GM21529 (cell line): ENCODE results near the gene MYO5B.

Experiments used
- ATAC-seq: cut with Tn5 transposase; IDR thresholded peaks from one replicate; pipeline ENCODE4 v1.9.1; 2021; ENCODE audit not compliant: unreplicated experiment

The MYO5B gene

DNA sequence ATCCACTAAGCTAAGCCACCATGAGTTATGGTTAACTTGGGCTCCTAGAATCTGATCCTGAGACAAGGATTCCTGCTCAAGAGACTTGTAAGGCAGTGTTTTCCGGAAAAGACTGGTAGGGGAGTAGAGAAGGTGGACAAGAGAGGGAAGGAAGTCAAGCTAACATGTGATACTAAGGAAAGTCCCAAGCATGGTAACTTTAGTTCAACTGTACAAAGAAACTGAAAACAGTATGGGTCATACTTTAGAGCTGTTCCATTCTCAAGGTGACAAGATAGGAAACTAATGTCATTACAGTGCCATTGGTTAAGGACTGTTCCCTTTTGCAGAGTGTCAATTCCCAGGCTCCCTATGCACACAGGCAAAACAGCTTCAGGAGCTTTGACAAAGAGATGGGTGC lies 5.8 kb downstream of the MYO5B start:
- ATAC-seq, result peak; percentile 78

DNA sequence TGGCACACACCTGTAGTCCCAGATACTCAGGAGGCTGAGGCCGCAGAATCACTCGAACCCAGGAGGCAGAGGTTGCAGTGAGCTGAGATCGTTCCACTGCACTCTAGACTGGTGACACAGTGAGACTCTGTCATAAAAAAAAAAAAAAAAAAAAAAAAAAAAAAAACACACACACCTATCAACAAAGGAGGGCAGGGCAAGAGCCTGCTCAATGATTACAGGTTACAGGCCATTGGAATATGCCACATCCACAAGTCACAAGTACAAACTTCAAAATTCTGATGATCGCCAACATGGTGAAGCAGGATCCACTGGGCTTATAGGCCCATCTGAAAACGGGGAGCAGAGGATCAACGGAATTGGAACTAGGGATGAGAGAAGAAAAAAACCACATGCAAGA lies 6.3 kb downstream of the MYO5B start:
- no peak for ATAC-seq

DNA sequence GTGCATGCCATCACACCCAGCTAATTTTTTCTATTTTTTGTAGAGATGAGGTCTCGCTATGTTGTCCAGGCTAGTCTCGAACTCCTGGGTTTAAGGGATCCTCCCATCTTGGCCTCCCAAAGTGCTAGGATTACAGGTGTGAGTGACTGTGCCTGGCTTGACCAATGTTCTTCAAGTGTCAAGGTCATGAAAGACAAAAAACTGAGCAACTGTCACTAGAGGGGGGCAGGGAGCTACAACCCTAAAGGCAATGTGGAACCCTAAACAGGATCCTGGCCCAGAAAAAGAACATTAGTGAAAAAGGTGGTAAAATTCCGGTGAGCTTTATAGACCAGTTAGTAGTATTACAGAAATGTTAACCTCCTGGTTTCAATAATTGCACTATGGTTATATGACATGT lies 7.3 kb downstream of the MYO5B start:
- ATAC-seq, result no peak

DNA sequence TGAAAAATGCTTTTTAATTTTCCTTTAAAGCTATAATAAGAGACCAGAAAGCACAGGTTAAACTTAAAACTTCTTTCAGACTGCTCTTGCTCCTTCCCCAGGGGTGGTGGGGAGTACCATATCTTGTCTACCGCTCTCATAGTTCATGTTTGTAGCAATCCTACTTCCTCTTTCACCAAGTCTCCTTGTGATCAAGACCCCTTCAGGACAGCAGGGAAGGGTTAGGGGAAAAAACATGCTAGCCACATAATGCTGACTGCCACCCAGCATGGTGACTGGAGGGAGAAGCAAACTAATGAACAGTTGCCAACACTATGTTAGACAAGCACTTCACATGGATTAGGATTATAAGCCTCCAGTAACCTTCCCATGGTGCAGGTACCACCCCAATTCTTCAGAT lies 8.6 kb downstream of the MYO5B start:
- ATAC-seq, result no peak

- ATAC-seq, result no peak
Measured at GRCh38 chr18:50183556-50183955, 11.4 kb downstream of the MYO5B start.

DNA sequence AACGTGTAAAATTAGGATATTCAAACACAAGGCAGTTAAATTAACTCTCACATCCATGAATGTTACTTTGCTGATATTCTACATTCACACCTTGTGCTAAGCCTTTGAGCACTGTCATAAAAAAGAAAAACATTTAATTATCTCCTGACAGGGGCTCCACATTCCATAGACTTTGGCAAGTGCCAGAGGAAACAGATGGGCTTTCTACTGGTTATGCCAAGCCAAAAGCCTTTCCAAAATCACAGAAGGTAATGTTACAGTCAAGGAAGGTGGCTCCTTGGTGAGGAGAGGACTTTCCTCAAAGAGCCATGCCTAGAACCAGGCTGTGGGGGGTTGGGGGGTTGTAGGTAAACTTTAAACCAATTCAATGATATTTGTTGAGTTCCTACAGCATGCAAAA lies 12.4 kb downstream of the MYO5B start:
- ATAC-seq, result no peak

GRCh38 chr18:50181590-50181989 lies 13.4 kb downstream of the MYO5B start:
- ATAC-seq, result no peak

DNA sequence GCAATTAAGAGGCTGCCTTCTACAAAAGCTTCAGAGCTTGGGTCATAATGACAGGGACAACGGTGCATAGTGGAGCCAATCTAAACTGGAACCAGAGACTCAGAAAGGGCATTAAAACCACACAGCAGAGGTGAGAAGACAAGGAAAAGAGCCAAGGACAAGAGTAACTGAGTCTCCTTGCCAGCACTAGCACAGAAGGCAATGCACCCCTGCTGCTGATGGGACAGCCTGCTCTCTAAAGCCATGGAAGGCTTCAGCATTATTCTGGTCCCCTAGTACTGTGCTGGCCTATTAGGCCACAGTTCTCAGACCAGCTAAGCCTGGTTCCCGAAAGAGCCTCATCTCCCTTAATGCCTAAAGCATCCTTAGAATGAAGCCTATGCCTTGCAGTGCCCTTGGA lies 15.5 kb downstream of the MYO5B start:
- no peak for ATAC-seq

GRCh38 chr18:50177294-50177992 lies 17.5 kb downstream of the MYO5B start:
- no peak for ATAC-seq

- no peak for ATAC-seq
Measured at GRCh38 chr18:50172367-50172766, 22.6 kb downstream of the MYO5B start.

DNA sequence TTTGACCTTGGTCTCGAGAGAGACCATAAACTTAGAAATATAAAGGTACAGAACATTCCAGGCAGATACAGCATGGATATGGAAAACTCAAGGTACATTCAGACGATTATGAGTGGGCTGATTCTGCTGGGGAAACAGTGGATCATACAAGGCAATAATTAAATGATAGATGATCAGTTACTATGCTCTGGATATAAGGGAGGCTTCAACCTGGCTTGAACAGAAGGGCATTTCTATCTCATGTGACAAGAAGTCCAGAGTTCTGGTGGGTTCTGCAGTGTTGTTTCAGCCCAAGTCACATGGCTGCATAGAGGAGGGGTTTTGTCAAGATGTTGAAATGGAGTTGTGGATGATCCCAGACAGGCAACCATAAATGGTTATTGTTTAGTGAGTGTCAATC lies 23.5 kb downstream of the MYO5B start:
- ATAC-seq, result no peak

- ATAC-seq, result no peak
Measured at GRCh38 chr18:50170004-50170403, 24.9 kb downstream of the MYO5B start.

- ATAC-seq, result no peak
Measured at GRCh38 chr18:50169149-50169548, 25.8 kb downstream of the MYO5B start.

GRCh38 chr18:50167966-50168365 lies 27.0 kb downstream of the MYO5B start:
- ATAC-seq, result no peak

- no peak for ATAC-seq
Measured at GRCh38 chr18:50166901-50167300, 28.0 kb downstream of the MYO5B start.

DNA sequence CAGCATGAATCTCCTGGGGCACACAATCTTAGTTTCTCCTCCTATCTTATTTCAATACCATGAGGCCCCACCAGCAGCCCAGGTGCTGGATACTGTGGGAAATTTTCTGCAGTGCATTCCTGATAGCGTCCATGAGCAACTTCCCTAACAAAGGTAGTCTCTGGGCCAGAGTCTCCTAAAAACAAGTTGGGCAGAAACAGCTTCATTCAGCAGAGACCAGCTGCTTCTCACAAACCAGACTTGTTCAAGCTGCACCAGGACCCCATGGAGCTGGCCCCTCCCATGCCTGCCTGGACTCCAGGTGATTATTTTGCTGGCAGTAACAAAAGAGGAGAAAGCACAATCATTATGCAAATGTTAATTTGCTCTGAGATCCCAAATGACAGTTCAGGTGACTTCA lies 31.4 kb downstream of the MYO5B start:
- no peak for ATAC-seq

DNA sequence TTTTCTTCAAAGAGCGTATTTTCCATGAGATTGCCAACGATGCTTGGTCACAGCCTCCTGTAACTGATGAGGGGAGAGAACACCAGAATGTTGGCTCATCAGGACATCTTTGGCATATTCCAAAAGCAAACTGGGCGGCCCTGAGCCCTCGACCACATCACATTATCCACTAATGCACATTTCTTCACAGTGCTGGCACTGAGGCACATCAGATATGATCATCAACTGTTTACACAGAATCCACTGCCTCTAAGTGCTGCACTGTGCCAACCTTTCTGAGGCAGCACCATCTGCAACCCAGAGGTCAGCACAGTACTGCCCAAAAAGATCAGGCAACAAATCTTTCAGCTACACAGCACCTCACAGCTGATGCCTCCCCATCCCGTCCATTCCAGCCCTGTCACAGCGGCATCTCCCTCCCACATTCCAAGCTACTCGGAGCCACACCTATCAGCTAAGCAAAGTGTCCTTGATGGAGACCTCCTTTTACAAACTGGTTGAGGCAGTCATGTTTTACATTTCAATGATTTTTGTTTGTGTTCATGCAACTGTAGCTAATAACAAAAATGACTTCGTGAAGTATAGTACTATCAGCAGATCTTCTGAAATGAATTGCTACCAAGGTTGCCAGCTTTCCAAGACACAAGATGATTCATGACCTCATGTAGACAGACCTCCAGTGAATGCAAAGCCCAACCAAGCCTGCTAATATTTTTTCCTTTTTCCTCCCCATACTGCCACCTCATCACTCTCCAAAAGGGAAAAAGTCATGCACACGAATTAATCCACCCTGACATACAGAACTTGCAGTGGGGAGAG lies 32.3 kb downstream of the MYO5B start:
- ATAC-seq, result no peak

DNA sequence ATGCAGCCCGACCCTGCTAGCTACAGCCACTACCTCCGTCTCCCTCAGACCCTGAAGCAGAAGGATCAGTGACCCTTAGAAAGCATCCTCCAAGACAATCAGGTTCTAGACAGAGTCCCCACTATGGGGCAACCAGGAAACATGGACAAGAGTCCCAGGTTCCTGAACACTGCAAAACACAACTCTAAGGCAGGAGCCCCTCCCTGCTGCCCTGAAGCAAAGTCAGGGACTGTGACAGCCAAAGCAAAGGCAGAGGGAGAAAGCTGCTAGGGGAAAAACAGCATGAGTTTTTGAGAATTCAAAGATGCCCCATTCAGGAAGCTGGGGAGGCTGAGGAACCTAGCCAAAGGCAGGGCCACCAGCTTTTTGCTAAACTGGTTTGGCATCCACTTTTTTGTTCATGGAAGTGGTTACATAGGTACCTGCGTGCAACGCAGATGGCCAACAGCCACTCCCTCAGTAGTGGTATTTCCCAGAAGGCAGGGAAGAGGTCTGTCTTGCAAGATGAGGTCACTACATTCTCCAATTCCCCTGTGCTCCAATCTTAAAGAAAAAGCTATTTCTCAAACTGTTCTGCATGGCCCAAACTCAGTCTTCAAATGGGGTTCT lies 33.2 kb downstream of the MYO5B start:
- no peak for ATAC-seq

- no peak for ATAC-seq
Measured at GRCh38 chr18:50159654-50160046, 35.3 kb downstream of the MYO5B start.

GRCh38 chr18:50158866-50159653 lies 35.9 kb downstream of the MYO5B start:
- ATAC-seq, result no peak

DNA sequence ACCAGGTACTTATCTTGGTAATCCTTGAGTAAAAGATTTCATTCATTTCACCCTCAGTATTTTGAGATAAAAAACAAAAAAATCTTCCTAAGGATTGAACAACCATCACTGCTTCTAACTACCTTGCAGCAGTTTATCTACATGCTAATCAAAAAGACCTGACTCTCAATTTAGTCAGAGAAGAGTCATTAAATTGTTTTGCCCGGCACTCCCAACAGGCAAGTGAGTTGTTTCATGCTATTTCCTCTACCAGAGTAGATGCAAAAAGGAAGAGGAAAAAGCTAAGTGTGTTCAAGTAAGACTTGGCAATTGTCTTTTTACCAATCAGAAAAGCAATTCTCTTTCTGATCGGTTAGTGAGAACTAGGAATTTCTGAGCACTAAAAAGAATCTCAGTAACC lies 39.5 kb downstream of the MYO5B start:
- ATAC-seq, result no peak
